ENCODE results near the gene GCM1.

DNA sequence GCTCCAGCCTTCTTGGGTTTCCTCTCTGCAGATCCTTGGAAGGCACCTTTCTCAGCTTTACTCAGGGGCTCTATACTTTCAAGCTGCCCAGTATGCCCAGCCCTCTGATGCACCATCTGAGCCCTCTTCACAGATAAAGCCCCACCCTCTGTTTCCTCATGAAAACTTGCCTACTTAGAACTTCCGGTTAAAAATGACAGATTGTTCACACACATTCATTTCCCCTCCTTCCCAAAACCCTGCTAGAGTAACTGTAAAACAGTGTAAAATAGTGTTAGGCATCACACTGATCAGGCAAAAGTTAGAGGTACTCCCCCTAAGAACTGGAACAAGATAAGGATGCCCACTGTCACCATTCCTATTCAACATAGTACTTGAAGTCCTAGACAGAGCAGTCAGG, 14.0 kb upstream of the GCM1 start:
- TF ChIP-seq, protein P1, sequence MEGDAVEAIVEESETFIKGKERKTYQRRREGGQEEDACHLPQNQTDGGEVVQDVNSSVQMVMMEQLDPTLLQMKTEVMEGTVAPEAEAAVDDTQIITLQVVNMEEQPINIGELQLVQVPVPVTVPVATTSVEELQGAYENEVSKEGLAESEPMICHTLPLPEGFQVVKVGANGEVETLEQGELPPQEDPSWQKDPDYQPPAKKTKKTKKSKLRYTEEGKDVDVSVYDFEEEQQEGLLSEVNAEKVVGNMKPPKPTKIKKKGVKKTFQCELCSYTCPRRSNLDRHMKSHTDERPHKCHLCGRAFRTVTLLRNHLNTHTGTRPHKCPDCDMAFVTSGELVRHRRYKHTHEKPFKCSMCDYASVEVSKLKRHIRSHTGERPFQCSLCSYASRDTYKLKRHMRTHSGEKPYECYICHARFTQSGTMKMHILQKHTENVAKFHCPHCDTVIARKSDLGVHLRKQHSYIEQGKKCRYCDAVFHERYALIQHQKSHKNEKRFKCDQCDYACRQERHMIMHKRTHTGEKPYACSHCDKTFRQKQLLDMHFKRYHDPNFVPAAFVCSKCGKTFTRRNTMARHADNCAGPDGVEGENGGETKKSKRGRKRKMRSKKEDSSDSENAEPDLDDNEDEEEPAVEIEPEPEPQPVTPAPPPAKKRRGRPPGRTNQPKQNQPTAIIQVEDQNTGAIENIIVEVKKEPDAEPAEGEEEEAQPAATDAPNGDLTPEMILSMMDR (IDR thresholded peaks at IDR 0.05), result no peak
- no peak for TF ChIP-seq POLR2A (IDR thresholded peaks at IDR 0.05)

Data from thyroid gland (tissue), 4 donors.